GM12875 (cell line): ENCODE data around the gene P4HTM.

Experiments used
- H3K4me3 ChIP-seq: one replicate; pipeline ENCODE4 v1.5.1; 2011; ENCODE audit warnings: low read depth, low read length, control low read depth
- CTCF ChIP-seq: IDR thresholded peaks from 2 replicates; pipeline ENCODE4 v1.5.1; 2011; ENCODE audit warnings: low read depth, mild to moderate bottlenecking, control low read depth, inconsistent platforms, low read length, moderate library complexity, borderline replicate concordance; ENCODE audit not compliant: insufficient read depth

Gene P4HTM

GRCh38 chr3:48983096-48983495, 6.9 kb upstream of the P4HTM start:
- TF ChIP-seq CTCF, result no peak
- H3K4me3 ChIP-seq, result no peak overlapping the region

GRCh38 chr3:48984663-48985062, 5.4 kb upstream of the P4HTM start:
- TF ChIP-seq CTCF, result no peak
- H3K4me3 ChIP-seq, result no peak overlapping the region

DNA sequence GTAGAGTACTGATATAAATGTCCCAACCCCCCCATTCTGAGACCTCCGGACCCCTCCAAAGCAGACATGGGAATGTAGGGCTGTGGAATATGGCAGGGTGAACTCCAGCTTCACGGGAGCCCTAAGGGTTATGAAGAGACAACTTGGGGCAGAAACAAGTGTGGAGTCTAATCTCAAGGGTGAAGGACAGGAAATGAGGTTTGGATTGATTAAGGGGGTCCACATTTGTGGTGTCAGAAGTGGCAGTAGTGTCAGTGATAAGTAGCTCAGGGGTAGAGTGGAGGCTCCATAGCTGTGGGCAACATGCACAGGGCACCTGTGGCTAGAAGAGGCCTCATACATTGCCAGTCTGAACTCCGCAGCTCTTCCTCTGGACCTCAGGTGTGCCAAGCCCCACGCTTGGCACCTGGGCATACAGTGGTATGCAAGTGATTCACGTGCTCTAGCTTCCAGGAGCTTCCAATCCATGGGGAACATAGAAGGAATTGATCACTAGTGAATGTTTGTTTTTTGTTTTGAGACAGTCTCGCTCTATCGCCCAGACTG, 4.1 kb upstream of the P4HTM start:
- no peak overlapping the region for H3K4me3 ChIP-seq
- TF ChIP-seq CTCF, result no peak

GRCh38 chr3:48989126-48989795, 780 bp upstream of the P4HTM start:
- H3K4me3 ChIP-seq, result peak overlapping the region; percentile 93
- no peak for TF ChIP-seq CTCF

DNA sequence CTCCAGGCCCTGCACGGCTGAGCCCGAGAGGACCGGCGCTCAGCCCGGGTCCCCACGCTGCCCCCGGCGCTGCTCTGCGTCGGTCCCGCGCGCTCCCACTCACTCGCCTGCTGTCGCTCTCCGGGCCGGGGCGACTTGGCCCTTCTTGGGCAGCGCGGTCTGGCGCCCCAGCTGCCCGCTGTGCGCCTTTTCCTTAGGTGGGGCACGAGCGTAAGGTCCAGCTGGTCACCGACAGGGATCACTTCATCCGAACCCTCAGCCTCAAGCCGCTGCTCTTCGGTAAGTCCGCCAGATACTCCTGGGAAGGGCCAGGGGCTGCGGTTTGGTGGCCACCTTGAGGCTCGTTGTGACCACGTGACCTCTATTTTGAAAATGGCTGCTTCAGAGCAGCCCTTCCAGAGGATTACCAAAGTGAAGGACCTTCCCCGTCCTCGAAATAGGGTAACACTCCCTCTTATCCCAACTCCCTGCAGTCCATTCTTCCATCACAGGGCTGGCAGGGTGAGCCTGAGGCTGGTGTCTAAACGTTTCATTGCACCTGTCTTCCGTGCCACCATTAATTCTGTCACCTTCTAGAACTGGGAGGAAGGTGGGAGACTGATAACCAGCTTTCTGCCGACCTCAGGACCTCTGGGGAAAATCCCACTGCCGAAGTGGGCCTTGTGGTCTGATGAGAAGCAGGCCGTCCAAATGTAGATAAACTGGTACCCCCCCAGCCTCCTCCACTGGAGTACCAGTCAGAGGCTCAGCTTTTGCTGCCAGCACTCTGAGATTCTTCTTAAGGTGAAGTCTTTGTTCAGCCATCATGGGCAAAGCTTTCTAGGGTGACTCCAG, 812 bp downstream of the P4HTM start:
- peak overlapping the region; percentile 93 for H3K4me3 ChIP-seq

GRCh38 chr3:48991851-48992545, 2.0 kb downstream of the P4HTM start:
- TF ChIP-seq CTCF, result no peak
- peak overlapping the region; percentile 93 for H3K4me3 ChIP-seq

More for the DNA sequence above, 812 bp downstream of the P4HTM start:
- TF ChIP-seq CTCF, result no peak
